ENCODE results near the gene KSR2. TPM values are rescaled to one million over a fixed set of nuclear protein-coding genes. Genes with fewer than 3 reads are reported as not detected.

Gene KSR2
- total RNA-seq, 1 donor from 2014 or later: not detected

DNA sequence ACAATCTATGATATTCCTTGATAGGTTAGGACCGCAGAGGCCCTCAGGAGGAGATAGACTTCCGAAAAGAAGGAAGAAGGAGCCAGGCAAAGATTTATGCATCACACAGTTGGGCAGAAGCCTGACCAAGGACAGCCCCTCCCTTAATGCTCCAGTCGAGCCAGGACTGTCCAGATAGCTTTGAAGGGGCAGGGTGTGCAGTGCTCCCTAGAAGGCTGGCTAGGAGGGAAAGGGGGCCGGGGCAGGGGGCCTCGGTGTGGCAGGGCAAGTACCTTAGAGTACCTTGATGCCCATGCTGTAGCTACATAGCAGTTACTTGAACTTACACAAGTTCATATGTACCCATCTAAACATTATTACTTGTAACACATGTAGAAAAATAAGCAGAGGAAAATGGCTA, 512.7 kb downstream of the KSR2 start:
- Histone ChIP-seq H3K9me3 (replicated peaks) (no peaks in the 10 kb centered on the region), H3K36me3 (no peaks in the 10 kb centered on the region), H3K27me3 (ENCODE audit: low read depth) (peaks cover 11% of the 10 kb centered on the region), H3K4me3 (no peak overlapping the region), H3K27ac (replicated peaks) (no peak overlapping the region), H3K4me1 (no peaks in the 10 kb centered on the region)
- intact Hi-C loops (cut with micrococcal nuclease): no loop called here
- TF ChIP-seq, protein P1, sequence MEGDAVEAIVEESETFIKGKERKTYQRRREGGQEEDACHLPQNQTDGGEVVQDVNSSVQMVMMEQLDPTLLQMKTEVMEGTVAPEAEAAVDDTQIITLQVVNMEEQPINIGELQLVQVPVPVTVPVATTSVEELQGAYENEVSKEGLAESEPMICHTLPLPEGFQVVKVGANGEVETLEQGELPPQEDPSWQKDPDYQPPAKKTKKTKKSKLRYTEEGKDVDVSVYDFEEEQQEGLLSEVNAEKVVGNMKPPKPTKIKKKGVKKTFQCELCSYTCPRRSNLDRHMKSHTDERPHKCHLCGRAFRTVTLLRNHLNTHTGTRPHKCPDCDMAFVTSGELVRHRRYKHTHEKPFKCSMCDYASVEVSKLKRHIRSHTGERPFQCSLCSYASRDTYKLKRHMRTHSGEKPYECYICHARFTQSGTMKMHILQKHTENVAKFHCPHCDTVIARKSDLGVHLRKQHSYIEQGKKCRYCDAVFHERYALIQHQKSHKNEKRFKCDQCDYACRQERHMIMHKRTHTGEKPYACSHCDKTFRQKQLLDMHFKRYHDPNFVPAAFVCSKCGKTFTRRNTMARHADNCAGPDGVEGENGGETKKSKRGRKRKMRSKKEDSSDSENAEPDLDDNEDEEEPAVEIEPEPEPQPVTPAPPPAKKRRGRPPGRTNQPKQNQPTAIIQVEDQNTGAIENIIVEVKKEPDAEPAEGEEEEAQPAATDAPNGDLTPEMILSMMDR (IDR thresholded peaks at IDR 0.05; ENCODE audit: borderline replicate concordance): no peak
- no peak for DNase-seq

DNA sequence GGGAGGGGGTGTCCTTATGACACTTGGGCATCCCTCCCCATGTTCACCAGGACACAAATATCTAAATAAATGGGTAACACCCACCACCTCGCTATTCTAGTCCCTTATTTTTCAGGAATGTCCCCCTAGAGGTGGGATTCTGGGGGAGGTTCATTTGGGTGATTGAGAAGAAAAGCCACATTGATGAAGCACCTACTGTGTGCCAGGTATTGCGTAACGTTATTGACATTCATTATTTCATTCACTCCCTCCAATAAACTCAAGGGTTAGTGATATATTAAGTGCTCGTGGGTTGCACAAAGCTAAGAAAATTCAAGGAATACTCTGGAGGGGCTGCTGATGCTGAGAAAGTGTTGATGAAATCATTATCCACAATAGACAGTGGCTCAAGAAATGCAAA, 514.8 kb downstream of the KSR2 start:
- no peak overlapping the region for H3K27ac ChIP-seq (replicated peaks)
- intact Hi-C loops (cut with micrococcal nuclease): no loop called here
- TF ChIP-seq, protein P1 (IDR thresholded peaks at IDR 0.05; ENCODE audit: borderline replicate concordance): no peak

DNA sequence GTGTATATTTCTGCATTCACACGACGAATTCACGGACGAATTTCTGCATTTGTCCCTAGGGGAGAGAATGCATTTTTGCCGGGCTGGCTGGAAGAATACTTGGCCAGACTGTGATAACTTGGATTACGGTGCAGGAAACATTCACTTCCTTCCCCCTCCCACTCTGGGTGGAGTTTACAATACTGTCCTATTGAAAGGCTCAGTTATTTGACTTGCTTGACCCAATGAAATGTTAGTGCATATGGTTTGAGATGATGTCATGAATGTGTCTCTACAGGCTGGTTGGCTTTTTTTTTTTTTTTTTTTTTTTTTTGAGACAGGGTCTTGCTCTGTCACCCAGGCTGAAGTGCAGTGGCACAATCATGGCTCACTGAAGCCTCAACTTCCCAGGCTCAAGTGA, 516.7 kb downstream of the KSR2 start:
- Histone ChIP-seq H3K27ac (replicated peaks) (no peak overlapping the region), H3K27me3 (ENCODE audit: low read depth) (peaks cover 9% of the 10 kb centered on the region), H3K4me3 (no peak overlapping the region), H3K36me3 (no peaks in the 10 kb centered on the region), H3K9me3 (replicated peaks) (no peaks in the 10 kb centered on the region), H3K4me1 (no peaks in the 10 kb centered on the region)
- TF ChIP-seq, protein P1 (IDR thresholded peaks at IDR 0.05; ENCODE audit: borderline replicate concordance): no peak
- DNase-seq: no peak
- intact Hi-C loops (cut with micrococcal nuclease): no loop called here

More for the DNA sequence above, 514.8 kb downstream of the KSR2 start:
- Histone ChIP-seq H3K36me3 (no peaks in the 10 kb centered on the region), H3K4me1 (no peaks in the 10 kb centered on the region), H3K4me3 (no peak overlapping the region), H3K27me3 (ENCODE audit: low read depth) (peaks cover 9% of the 10 kb centered on the region), H3K9me3 (replicated peaks) (no peaks in the 10 kb centered on the region)
- no peak for DNase-seq

- Histone ChIP-seq H3K36me3 (no peaks in the 10 kb centered on the region), H3K27ac (replicated peaks) (no peak overlapping the region), H3K4me3 (no peak overlapping the region), H3K9me3 (replicated peaks) (no peaks in the 10 kb centered on the region), H3K27me3 (ENCODE audit: low read depth) (peaks cover 9% of the 10 kb centered on the region), H3K4me1 (no peaks in the 10 kb centered on the region)
- TF ChIP-seq, protein P1 (IDR thresholded peaks at IDR 0.05; ENCODE audit: borderline replicate concordance): no peak
- intact Hi-C loops (cut with micrococcal nuclease): no loop called here
- DNase-seq: no peak
Observed at GRCh38 chr12:117450209-117450608, 518.6 kb downstream of the KSR2 start.

- Histone ChIP-seq H3K9me3 (replicated peaks) (no peaks in the 10 kb centered on the region), H3K4me1 (no peaks in the 10 kb centered on the region), H3K4me3 (no peak overlapping the region), H3K36me3 (no peaks in the 10 kb centered on the region), H3K27ac (replicated peaks) (no peak overlapping the region), H3K27me3 (ENCODE audit: low read depth) (peaks cover 9% of the 10 kb centered on the region)
- intact Hi-C loops (cut with micrococcal nuclease): no loop called here
- DNase-seq: no peak
- TF ChIP-seq, protein P1 (IDR thresholded peaks at IDR 0.05; ENCODE audit: borderline replicate concordance): no peak
Observed at GRCh38 chr12:117447665-117448366, 521.0 kb downstream of the KSR2 start.
